Uterus (tissue), 4 donors: Measurements from ENCODE around the gene TOLLIP. TPM values are rescaled to one million over a fixed set of nuclear protein-coding genes. Genes with fewer than 3 reads are reported as not detected.

Experiments
- DNase-seq, 2 donors: peaks; one replicate each; pipeline ENCODE4 v3.0.0-alpha.2; 2019 to 2020
- H3K27ac ChIP-seq, 2 donors: fragments of 200-600 bp; sonication (generic); 1 replicate in 1 of 2; 2 replicates in 1 of 2; pipeline ENCODE4 v1.5.1; 2016 to 2018
- H3K27me3 ChIP-seq, 2 donors: fragments of 200-600 bp; sonication (generic); one replicate each; pipeline ENCODE4 v1.5.1; 2018 to 2019; ENCODE audit warnings: control low read depth in 1 of 2
- H3K36me3 ChIP-seq, 2 donors: fragments of 200-600 bp; sonication (generic); one replicate each; pipeline ENCODE4 v1.5.1; 2019; ENCODE audit warnings: control low read depth in 1 of 2
- H3K4me1 ChIP-seq, 2 donors: fragments of 200-600 bp; sonication (generic); one replicate each; pipeline ENCODE4 v1.5.1; 2018 to 2019; ENCODE audit warnings: control low read depth in 1 of 2
- H3K4me3 ChIP-seq, 2 donors: fragments of 200-600 bp; sonication (generic); 1 replicate in 1 of 2; 2 replicates in 1 of 2; pipeline ENCODE4 v1.5.1; 2018 to 2019; ENCODE audit warnings: mild to moderate bottlenecking in 1 of 2
- H3K9me3 ChIP-seq, 2 donors: fragments of 200-600 bp; sonication (generic); one replicate each; pipeline ENCODE4 v1.5.1; 2019; ENCODE audit warnings: control low read depth in 1 of 2
- CTCF ChIP-seq, 4 experiments: fragments of 200-600 bp in 2 of 4; fragments of 450-650 bp in 2 of 4; sonication (generic) in 2 of 4; IDR thresholded peaks; one replicate each; pipeline ENCODE4 v1.5.1; 2016 to 2019; ENCODE audit warnings: antibody characterized with exemption in 4 of 4, mild to moderate bottlenecking in 2 of 4, moderate library complexity in 1 of 4
- POLR2A ChIP-seq, 2 donors: fragments of 450-650 bp; IDR thresholded peaks; one replicate each; pipeline ENCODE4 v1.6.1; 2016; ENCODE audit warnings: antibody characterized with exemption in 2 of 2, mild to moderate bottlenecking in 1 of 2, moderate library complexity in 1 of 2
- intact Hi-C: fragments of 100-400 bp; cut with DNase I; formaldehyde crosslinking; loops from one replicate; pipeline ENCODE4 v1.15.1; 2023; ENCODE audit warnings: low total_unique reads
- total RNA-seq, 4 donors: library from RNA; depleted of rRNA in 3 of 4; stranded (reverse); fragments of >200 nt in 3 of 4; gene quantifications; one replicate each; pipeline versions ENCODE4 v1.1.0 to v1.2.4, GENCODE V29; 2014 to 2023
- donor health status: DM: yes; HTN: yes; CAD: no.

TOLLIP gene
- total RNA-seq, 4 donors from 2014 or later = 5.9 to 86.8 (median 36.2) TPM

- no peaks in the 10 kb centered on the region for H3K9me3 ChIP-seq
- DNase-seq = no peak
- H3K4me1 ChIP-seq = no peaks in the 10 kb centered on the region
- H3K27me3 ChIP-seq = no peaks in the 10 kb centered on the region
- H3K4me3 ChIP-seq = no peak overlapping the region
- TF ChIP-seq CTCF (IDR thresholded peaks at IDR 0.05) (no peak), POLR2A (IDR thresholded peaks at IDR 0.05) (no peak)
- H3K27ac ChIP-seq = no peak overlapping the region
- H3K36me3 ChIP-seq = no peaks in the 10 kb centered on the region
- intact Hi-C loops = no loop called here
Observed at GRCh38 chr11:1281974-1282365, 27.5 kb downstream of the TOLLIP start.

- no peak for DNase-seq
- Histone ChIP-seq H3K4me1 (no peaks in the 10 kb centered on the region), H3K27ac (no peak overlapping the region), H3K27me3 (no peaks in the 10 kb centered on the region), H3K36me3 (no peaks in the 10 kb centered on the region), H3K4me3 (no peak overlapping the region), H3K9me3 (no peaks in the 10 kb centered on the region)
- intact Hi-C loops = no loop called here
- TF ChIP-seq CTCF (IDR thresholded peaks at IDR 0.05) = no peak
- no peak for TF ChIP-seq POLR2A (IDR thresholded peaks at IDR 0.05)
Observed at GRCh38 chr11:1281326-1281973, 28.0 kb downstream of the TOLLIP start.

- intact Hi-C loops = no loop called here
- Histone ChIP-seq H3K4me3 (no peak overlapping the region), H3K4me1 (no peaks in the 10 kb centered on the region), H3K36me3 (no peaks in the 10 kb centered on the region), H3K27ac (no peak overlapping the region), H3K9me3 (no peaks in the 10 kb centered on the region), H3K27me3 (no peaks in the 10 kb centered on the region)
- TF ChIP-seq CTCF (IDR thresholded peaks at IDR 0.05) (no peak), POLR2A (IDR thresholded peaks at IDR 0.05) (no peak)
- no peak for DNase-seq
Observed at GRCh38 chr11:1280116-1281035, 29.1 kb downstream of the TOLLIP start.

- TF ChIP-seq CTCF (IDR thresholded peaks at IDR 0.05) = no peak
- no peak for TF ChIP-seq POLR2A (IDR thresholded peaks at IDR 0.05)
- Histone ChIP-seq H3K9me3 (no peaks in the 10 kb centered on the region), H3K27me3 (no peaks in the 10 kb centered on the region), H3K27ac (no peak overlapping the region), H3K4me1 (no peaks in the 10 kb centered on the region), H3K36me3 (no peaks in the 10 kb centered on the region), H3K4me3 (no peak overlapping the region)
- DNase-seq = no peak
- intact Hi-C loops = no loop called here
Observed at GRCh38 chr11:1279674-1280055, 29.8 kb downstream of the TOLLIP start.
